GM13977 (cell line): Measurements from ENCODE around the gene ZNF717.
"Not testable (repeated sequence)": the region's sequence is repeated elsewhere in the genome, so short reads cannot be mapped to it uniquely, and the experiment has no call there.

Source experiments
- DNase-seq: peaks from one replicate; pipeline ENCODE4 v3.0.0; 2012; ENCODE audit warnings: low spot score
- in situ Hi-C: fragments of 300-500 bp; cut with MboI; formaldehyde crosslinking; loops from one replicate; pipeline ENCODE4 v1.12.0; 2022; ENCODE audit warnings: low sequenced_read_pairs, low pct_unique_long_range_greater_than_20kb, mixed read lengths, inconsistent platforms; ENCODE audit not compliant: unreplicated experiment
- TF ChIP-seq, protein P1 (sequence below): IDR thresholded peaks from 2 replicates; pipeline ENCODE4 v1.5.1; 2012; ENCODE audit warnings: mild to moderate bottlenecking, control low read depth; ENCODE audit not compliant: insufficient read depth; ENCODE audit errors: extremely low read depth, missing control alignments

The ZNF717 gene

DNA sequence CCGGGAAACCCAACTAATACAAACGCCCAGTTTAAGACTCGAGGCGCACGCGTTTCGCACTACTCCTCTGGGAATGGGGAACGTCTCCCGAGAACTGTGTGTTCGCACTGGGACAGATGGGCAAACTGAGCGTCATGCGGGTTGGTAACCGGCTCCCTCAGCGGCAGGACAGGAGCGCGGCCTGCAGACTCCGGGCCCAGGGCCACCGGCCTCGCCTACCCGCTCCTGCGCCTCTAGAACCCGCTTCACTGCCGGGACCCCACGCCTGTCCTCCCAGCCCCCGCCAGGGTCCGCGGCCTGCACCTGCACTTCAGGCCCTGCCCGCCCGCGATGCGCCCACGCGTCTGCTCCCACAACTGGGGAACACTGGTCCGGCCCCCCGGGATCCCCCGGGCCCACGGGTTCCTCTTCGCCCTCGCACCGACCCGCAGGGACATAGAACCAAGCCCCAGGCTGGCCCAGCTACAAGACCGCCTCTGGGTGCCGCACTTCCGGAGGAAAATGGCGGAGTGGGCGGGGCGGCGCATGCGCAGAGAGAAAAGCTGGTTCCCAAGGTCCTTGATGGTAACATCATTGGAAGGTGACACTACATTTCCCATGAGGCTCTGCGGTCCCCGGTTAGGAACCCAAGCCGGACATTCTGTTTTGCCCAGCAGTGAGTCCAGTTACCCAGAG is at the start of gene ZNF717:
TSS of gene ZNF717 (minus strand) at position 469 of the 675 bp plus-strand sequence. CDS start 2,187 bp downstream, outside the sequence.
- in situ Hi-C loops, result not testable (repeated sequence)
- DNase-seq, result peak; percentile 23

DNA sequence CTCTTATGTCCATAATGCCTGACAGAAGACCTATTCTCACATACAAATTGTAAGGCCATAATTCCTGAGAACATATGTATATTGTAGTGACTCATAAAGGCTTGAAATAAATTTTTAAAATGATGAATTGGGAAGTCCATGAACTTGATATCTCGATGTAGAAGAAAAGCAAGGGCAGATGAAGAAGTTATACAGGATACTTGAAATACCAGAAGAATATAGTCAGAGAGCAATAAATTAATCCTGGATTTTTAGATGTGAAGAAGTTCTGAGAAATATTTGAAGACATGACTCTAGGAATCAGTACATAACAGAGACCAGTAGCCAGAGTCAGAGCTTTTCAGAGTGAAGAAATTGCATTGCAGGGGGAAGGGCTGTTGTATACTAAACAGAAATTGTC is 45.7 kb upstream of the ZNF717 start:
- in situ Hi-C loops, DNase-seq: not testable (repeated sequence)

DNA sequence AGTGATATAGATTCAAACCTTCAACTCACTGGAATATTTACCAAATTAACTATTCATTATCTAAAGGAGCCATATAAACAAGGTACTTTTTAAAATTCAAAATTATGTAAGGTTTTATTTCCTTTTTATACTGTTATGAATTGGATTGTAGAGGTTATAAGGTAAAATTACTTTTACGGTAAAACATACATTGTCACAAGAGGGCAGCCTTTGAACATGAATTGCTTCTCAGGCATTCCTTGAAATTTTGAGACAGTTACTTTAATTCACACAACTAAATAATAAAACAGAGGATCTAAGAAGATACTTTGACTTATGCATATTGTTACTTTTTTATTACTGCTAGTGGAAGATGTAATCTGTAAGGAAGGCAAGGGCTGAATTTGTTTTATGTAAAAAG is 32.7 kb upstream of the ZNF717 start:
- DNase-seq, in situ Hi-C loops: not testable (repeated sequence)

DNA sequence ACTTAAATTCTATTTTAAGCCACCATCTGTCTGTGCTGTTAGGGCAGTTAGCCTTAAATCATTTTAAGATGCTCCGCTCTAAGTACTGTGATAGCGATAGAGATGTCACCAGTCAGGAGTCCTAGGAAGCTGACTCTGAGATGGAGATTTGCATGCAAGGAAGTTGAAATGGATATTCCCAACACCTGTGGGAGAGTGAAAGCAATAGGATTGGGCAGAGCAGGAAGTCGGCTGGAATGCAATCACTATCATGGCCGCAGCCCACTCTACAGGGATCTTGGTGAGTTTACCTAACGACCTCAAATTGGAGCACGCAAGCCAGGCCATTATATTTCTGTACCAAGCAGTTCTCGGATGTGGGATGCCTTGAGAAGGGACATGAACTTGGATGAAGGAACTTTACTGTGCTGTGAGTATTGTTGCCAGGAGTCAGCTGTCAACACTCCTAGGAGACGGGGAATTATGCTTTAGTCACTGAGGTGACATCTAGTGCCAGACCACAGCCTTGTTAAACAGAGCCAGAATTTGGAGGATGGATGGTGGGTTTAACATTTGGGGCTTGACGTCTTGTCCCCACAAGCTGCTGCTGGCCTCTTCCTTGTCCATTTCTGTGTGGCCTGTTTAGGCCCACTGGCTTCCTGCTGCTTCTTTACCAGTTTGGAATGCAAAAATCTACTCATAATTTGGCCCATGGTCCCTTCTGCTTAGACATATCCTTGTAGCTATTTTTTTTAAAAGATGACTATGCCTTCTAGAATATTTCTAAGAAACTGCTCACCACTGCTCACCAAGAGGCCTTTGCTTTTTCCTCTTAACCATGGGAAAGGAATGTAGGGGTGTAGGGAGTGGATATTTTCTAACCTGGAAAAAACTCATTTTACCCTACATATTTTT is 31.2 kb upstream of the ZNF717 start:
- DNase-seq, in situ Hi-C loops: not testable (repeated sequence)

DNA sequence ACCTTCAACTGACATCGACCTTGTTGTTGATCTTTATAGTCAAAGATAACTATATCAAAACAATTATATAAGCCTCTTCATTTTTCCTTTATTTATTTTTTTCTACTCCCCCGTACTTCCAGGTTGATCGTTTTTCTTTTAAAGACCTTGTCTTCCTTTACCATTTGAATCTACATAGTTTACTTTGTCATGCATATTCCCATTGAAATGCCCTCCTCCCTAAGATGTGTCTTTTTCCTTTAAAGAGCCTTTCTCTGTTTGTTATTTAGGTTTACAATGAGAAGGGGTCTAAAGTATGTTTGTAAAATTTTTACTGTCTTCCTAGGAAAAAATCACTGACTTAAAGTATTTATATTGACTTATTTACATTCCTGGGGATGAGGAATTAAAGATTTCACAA is 29.4 kb upstream of the ZNF717 start:
- DNase-seq, result no peak
- in situ Hi-C loops, result no loop called here
- TF ChIP-seq, protein P1, sequence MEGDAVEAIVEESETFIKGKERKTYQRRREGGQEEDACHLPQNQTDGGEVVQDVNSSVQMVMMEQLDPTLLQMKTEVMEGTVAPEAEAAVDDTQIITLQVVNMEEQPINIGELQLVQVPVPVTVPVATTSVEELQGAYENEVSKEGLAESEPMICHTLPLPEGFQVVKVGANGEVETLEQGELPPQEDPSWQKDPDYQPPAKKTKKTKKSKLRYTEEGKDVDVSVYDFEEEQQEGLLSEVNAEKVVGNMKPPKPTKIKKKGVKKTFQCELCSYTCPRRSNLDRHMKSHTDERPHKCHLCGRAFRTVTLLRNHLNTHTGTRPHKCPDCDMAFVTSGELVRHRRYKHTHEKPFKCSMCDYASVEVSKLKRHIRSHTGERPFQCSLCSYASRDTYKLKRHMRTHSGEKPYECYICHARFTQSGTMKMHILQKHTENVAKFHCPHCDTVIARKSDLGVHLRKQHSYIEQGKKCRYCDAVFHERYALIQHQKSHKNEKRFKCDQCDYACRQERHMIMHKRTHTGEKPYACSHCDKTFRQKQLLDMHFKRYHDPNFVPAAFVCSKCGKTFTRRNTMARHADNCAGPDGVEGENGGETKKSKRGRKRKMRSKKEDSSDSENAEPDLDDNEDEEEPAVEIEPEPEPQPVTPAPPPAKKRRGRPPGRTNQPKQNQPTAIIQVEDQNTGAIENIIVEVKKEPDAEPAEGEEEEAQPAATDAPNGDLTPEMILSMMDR, result no peak

DNA sequence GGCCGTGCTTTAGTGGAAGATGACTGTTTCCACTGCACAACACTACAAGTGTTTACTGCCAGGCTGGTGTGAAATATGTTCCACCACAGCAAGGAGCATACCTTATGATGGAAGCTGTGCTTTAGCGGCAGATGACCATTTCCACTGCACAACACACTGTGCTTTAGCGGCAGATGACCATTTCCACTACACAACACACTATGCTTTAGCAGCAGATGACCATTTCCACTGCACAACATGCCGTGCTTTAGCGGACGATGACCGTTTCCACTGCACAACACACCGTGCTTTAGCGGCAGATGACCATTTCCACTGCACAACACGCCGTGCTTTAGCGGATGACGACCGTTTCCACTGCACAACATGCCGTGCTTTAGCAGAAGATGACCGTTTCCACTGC is 2.8 kb downstream of the ZNF717 start:
- TF ChIP-seq, protein P1, result no peak
- in situ Hi-C loops, result no loop called here
- no peak for DNase-seq

DNA sequence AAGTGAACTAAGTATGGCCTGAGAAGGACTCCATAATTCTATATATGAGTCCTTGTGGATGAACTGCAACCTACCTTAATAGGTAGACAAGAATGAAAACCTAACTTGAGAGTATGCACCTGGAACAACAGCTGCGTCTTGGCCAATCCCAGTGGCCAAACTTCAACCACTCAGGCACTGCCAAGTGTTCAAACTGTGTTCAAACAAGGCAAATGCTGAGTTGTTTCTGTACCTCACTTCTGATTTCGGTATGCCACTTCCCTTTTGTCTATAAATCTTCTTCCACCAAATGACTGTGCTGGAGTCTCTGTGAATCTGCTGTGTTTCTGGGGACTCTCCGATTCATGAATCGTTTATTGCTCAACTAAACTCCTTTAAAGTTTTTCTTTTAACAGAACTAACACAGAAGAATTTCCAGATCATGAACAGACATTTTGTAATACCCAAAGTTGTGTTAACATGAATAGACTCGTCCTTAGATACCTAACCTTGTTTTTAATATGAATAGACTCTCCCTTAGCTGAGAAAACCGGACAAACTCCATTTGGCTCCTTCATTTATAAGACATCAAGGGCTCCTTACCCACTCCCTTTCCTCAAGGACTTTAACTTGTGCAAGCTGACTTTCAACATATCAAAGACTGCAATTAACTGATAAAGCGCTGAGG is 4.1 kb downstream of the ZNF717 start:
- TF ChIP-seq, protein P1, result no peak
- in situ Hi-C loops, result no loop called here
- DNase-seq, result no peak

DNA sequence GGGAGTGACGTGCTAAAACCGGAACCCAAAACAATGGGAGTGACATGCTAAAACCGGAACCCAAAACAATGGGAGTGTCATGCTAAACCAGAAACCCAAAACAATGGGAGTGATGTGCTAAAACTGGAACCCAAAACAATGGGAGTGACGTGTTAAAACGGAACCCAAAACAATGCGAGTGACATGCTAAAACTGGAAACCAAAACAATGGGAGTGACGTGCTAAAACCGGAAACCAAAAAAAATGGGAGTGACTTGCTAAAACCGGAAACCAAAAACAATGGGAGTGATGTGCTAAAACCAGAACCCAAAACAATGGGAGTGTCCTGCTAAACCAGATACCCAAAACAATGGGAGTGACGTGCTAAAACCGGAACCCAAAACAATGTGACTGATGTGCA is 7.6 kb downstream of the ZNF717 start:
- in situ Hi-C loops, DNase-seq: not testable (repeated sequence)

DNA sequence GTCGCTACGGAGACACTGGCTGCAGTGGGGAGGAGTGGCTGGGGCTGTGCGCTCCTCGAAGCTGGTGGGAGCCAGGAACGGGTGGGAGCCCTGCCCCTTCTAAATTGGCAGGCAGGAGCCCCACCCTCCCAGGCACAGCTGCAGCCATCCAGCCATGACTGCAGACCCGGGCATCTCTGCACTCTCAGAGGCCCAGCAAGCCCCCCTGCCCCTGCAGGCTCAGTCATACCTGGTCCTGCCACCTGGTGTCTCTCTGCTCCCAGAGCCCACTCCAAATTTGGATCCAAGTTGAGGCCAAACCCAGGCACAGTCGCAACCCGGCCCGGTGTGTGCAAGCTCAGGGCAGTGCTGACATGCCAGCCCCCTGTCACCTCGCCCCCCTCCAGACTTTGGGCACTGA is 13.7 kb downstream of the ZNF717 start:
- in situ Hi-C loops, result not testable (repeated sequence)

More for the DNA sequence above, 13.7 kb downstream of the ZNF717 start:
- DNase-seq, result not testable (repeated sequence)
